ENCODE data around the gene DEXI.

The DEXI gene

GRCh38 chr16:10972819-10973464 lies 30.7 kb upstream of the DEXI start:
- Histone ChIP-seq H3K4me3 (ENCODE audit: insufficient read depth, low read length, poor library complexity, severe bottlenecking) (no peak overlapping the region), H4K20me1 (ENCODE audit: low read depth, low read length) (no peaks in the 10 kb centered on the region), H3K4me2 (ENCODE audit: low read depth, low read length, poor library complexity, severe bottlenecking) (no peak overlapping the region), H3K79me2 (ENCODE audit: insufficient read depth, low read length) (no peaks in the 10 kb centered on the region), H3K9me2 (replicated peaks; ENCODE audit: insufficient read depth, low read length) (no peaks in the 10 kb centered on the region), H2AFZ (ENCODE audit: low read depth, low read length, severe bottlenecking) (no peak overlapping the region), H3F3A (ENCODE audit: insufficient read depth) (no peaks in the 10 kb centered on the region), H3K36me3 (ENCODE audit: low read length) (no peaks in the 10 kb centered on the region), H3K27me3 (ENCODE audit: low read length) (no peaks in the 10 kb centered on the region), H3K9ac (ENCODE audit: low read length) (no peak overlapping the region), H3K9me3 (ENCODE audit: insufficient read depth, low read length) (no peaks in the 10 kb centered on the region), H3K27ac (ENCODE audit: low read depth, low read length) (no peak overlapping the region)
- TF ChIP-seq CTCF (IDR thresholded peaks at IDR 0.05; ENCODE audit: insufficient read depth, low read length, poor library complexity, severe bottlenecking), result no peak
- no peak for TF ChIP-seq EZH2phosphoT487 (conservative IDR thresholded peaks at IDR 0.05; ENCODE audit: low read length)

- Histone ChIP-seq H3K36me3 (ENCODE audit: low read length) (no peaks in the 10 kb centered on the region), H3K27ac (ENCODE audit: low read depth, low read length) (no peak overlapping the region), H2AFZ (ENCODE audit: low read depth, low read length, severe bottlenecking) (no peak overlapping the region), H3K9me2 (replicated peaks; ENCODE audit: insufficient read depth, low read length) (no peaks in the 10 kb centered on the region), H3K4me2 (ENCODE audit: low read depth, low read length, poor library complexity, severe bottlenecking) (no peak overlapping the region), H3K9me3 (ENCODE audit: insufficient read depth, low read length) (no peaks in the 10 kb centered on the region), H3K27me3 (ENCODE audit: low read length) (no peaks in the 10 kb centered on the region), H3F3A (ENCODE audit: insufficient read depth) (no peaks in the 10 kb centered on the region), H3K9ac (ENCODE audit: low read length) (no peak overlapping the region), H3K4me3 (ENCODE audit: insufficient read depth, low read length, poor library complexity, severe bottlenecking) (no peak overlapping the region), H3K79me2 (ENCODE audit: insufficient read depth, low read length) (no peaks in the 10 kb centered on the region), H4K20me1 (ENCODE audit: low read depth, low read length) (no peaks in the 10 kb centered on the region)
- TF ChIP-seq CTCF (IDR thresholded peaks at IDR 0.05; ENCODE audit: insufficient read depth, low read length, poor library complexity, severe bottlenecking) (no peak), EZH2phosphoT487 (conservative IDR thresholded peaks at IDR 0.05; ENCODE audit: low read length) (no peak)
These were observed 30.0 kb upstream of the DEXI start for GRCh38 chr16:10972108-10972818.

- Histone ChIP-seq H3K9me2 (replicated peaks; ENCODE audit: insufficient read depth, low read length) (no peaks in the 10 kb centered on the region), H3K27ac (ENCODE audit: low read depth, low read length) (no peak overlapping the region), H3K9me3 (ENCODE audit: insufficient read depth, low read length) (no peaks in the 10 kb centered on the region), H4K20me1 (ENCODE audit: low read depth, low read length) (no peaks in the 10 kb centered on the region), H3K9ac (ENCODE audit: low read length) (no peak overlapping the region), H3K4me2 (ENCODE audit: low read depth, low read length, poor library complexity, severe bottlenecking) (no peak overlapping the region), H3K27me3 (ENCODE audit: low read length) (no peaks in the 10 kb centered on the region), H3K4me3 (ENCODE audit: insufficient read depth, low read length, poor library complexity, severe bottlenecking) (no peak overlapping the region), H3K79me2 (ENCODE audit: insufficient read depth, low read length) (no peaks in the 10 kb centered on the region), H2AFZ (ENCODE audit: low read depth, low read length, severe bottlenecking) (no peak overlapping the region), H3F3A (ENCODE audit: insufficient read depth) (no peaks in the 10 kb centered on the region), H3K36me3 (ENCODE audit: low read length) (no peaks in the 10 kb centered on the region)
- TF ChIP-seq CTCF (IDR thresholded peaks at IDR 0.05; ENCODE audit: insufficient read depth, low read length, poor library complexity, severe bottlenecking), result peak; percentile 67
- TF ChIP-seq EZH2phosphoT487 (conservative IDR thresholded peaks at IDR 0.05; ENCODE audit: low read length), result no peak
These were observed 29.3 kb upstream of the DEXI start for GRCh38 chr16:10971560-10971961.
